Activated CD4-positive, alpha-beta T cell treated with anti-CD3 and anti-CD28 coated beads, Interleukin-2, amount 10 ng/mL, durations not matched to agents 7 days and 5 days (primary cell): Measurements from ENCODE around the gene CNTN5. TPM values are rescaled to one million over a fixed set of nuclear protein-coding genes. Genes with fewer than 3 reads are reported as not detected.

ENCODE experiments used
- CTCF ChIA-PET: fragments of 350-600 bp; sonication (Branson Sonifier 250); formaldehyde crosslinking; loops from one replicate; lab custom pipeline; 2021; ENCODE audit warnings: antibody characterized with exemption; lab: Charles Lee
- POLR2A ChIA-PET: fragments of 350-600 bp; sonication (Branson Sonifier 250); formaldehyde crosslinking; loops from one replicate; lab custom pipeline; 2021; ENCODE audit warnings: antibody characterized with exemption; lab: Charles Lee
- DNase-seq: peaks from one replicate; pipeline ENCODE4 v3.0.0-alpha.2; 2020
- H3K27ac Mint-ChIP-seq: one replicate; pipeline ENCODE4 v1.8.0; 2021; ENCODE audit warnings: mild to moderate bottlenecking, moderate library complexity, mixed read lengths
- H3K27me3 Mint-ChIP-seq: one replicate; pipeline ENCODE4 v1.8.0; 2021; ENCODE audit warnings: mixed read lengths
- H3K36me3 Mint-ChIP-seq: one replicate; pipeline ENCODE4 v1.8.0; 2021; ENCODE audit warnings: low read depth, mixed read lengths
- H3K4me1 Mint-ChIP-seq: one replicate; pipeline ENCODE4 v1.8.0; 2021; ENCODE audit warnings: mixed read lengths
- H3K4me3 Mint-ChIP-seq: one replicate; pipeline ENCODE4 v1.8.0; 2021; ENCODE audit warnings: mild to moderate bottlenecking, moderate library complexity, mixed read lengths
- H3K9me3 Mint-ChIP-seq: one replicate; pipeline ENCODE4 v1.8.0; 2021; ENCODE audit warnings: mixed read lengths
- total RNA-seq, 2 experiments: library from RNA; stranded (reverse); gene quantifications; one replicate each; pipeline ENCODE4 v1.2.3, GENCODE V29; 2021

CNTN5 gene
- total RNA-seq, 2 experiments from 2014 or later: not detected

GRCh38 chr11:100105255-100105981 is 1084.7 kb downstream of the CNTN5 start:
- ChIA-PET POLR2A (no interaction called here), CTCF (no interaction called here)
- no peak for DNase-seq
- Mint-ChIP-seq H3K4me1 (no peaks in the 10 kb centered on the region), H3K36me3 (no peaks in the 10 kb centered on the region), H3K4me3 (no peak overlapping the region), H3K9me3 (peaks cover 5% of the 10 kb centered on the region), H3K27me3 (no peaks in the 10 kb centered on the region), H3K27ac (no peak overlapping the region)

GRCh38 chr11:100105982-100106358 is 1085.2 kb downstream of the CNTN5 start:
- no peak for DNase-seq
- POLR2A ChIA-PET: no interaction called here
- Mint-ChIP-seq H3K4me3 (no peak overlapping the region), H3K27ac (no peak overlapping the region), H3K9me3 (peaks cover 4% of the 10 kb centered on the region), H3K36me3 (no peaks in the 10 kb centered on the region), H3K4me1 (no peaks in the 10 kb centered on the region), H3K27me3 (no peaks in the 10 kb centered on the region)
- CTCF ChIA-PET: no interaction called here

- Mint-ChIP-seq H3K4me3 (no peak overlapping the region), H3K4me1 (no peaks in the 10 kb centered on the region)
- CTCF ChIA-PET: no interaction called here
These were observed 1098.4 kb downstream of the CNTN5 start for GRCh38 chr11:100119176-100119575.

GRCh38 chr11:100133114-100133513 is 1112.4 kb downstream of the CNTN5 start:
- CTCF ChIA-PET: no interaction called here
- H3K9me3 Mint-ChIP-seq: peaks cover 4% of the 10 kb centered on the region
- no peaks in the 10 kb centered on the region for H3K36me3 Mint-ChIP-seq
- POLR2A ChIA-PET: no interaction called here
- H3K27me3 Mint-ChIP-seq: no peaks in the 10 kb centered on the region
- H3K4me3 Mint-ChIP-seq: no peak overlapping the region
- no peak for DNase-seq
- no peaks in the 10 kb centered on the region for H3K4me1 Mint-ChIP-seq
- H3K27ac Mint-ChIP-seq: no peak overlapping the region

More at GRCh38 chr11:100119176-100119575, 1098.4 kb downstream of the CNTN5 start:
- H3K9me3 Mint-ChIP-seq: peaks cover 3% of the 10 kb centered on the region
- POLR2A ChIA-PET: no interaction called here
- H3K27me3 Mint-ChIP-seq: no peaks in the 10 kb centered on the region
- H3K27ac Mint-ChIP-seq: no peak overlapping the region
- no peaks in the 10 kb centered on the region for H3K36me3 Mint-ChIP-seq
- DNase-seq: no peak

- H3K9me3 Mint-ChIP-seq: no peaks in the 10 kb centered on the region
- no peak overlapping the region for H3K4me3 Mint-ChIP-seq
- H3K27me3 Mint-ChIP-seq: no peaks in the 10 kb centered on the region
- H3K36me3 Mint-ChIP-seq: no peaks in the 10 kb centered on the region
- ChIA-PET POLR2A (no interaction called here), CTCF (no interaction called here)
- H3K4me1 Mint-ChIP-seq: no peaks in the 10 kb centered on the region
- no peak for DNase-seq
- no peak overlapping the region for H3K27ac Mint-ChIP-seq
These were observed 1120.5 kb downstream of the CNTN5 start for GRCh38 chr11:100141201-100141600.

GRCh38 chr11:100151944-100152343 is 1131.2 kb downstream of the CNTN5 start:
- ChIA-PET POLR2A (no interaction called here), CTCF (no interaction called here)
- no peak for DNase-seq
- Mint-ChIP-seq H3K27ac (no peak overlapping the region), H3K4me3 (no peak overlapping the region), H3K36me3 (no peaks in the 10 kb centered on the region), H3K4me1 (no peaks in the 10 kb centered on the region), H3K27me3 (no peaks in the 10 kb centered on the region), H3K9me3 (peaks cover 4% of the 10 kb centered on the region)

GRCh38 chr11:100152766-100153165 is 1132.0 kb downstream of the CNTN5 start:
- no peak overlapping the region for H3K27ac Mint-ChIP-seq
- peaks cover 4% of the 10 kb centered on the region for H3K9me3 Mint-ChIP-seq
- CTCF ChIA-PET: no interaction called here
- H3K27me3 Mint-ChIP-seq: no peaks in the 10 kb centered on the region
- H3K4me1 Mint-ChIP-seq: no peaks in the 10 kb centered on the region
- no peaks in the 10 kb centered on the region for H3K36me3 Mint-ChIP-seq
- no peak for DNase-seq
- POLR2A ChIA-PET: no interaction called here
- no peak overlapping the region for H3K4me3 Mint-ChIP-seq

- peaks cover 2% of the 10 kb centered on the region for H3K9me3 Mint-ChIP-seq
- ChIA-PET CTCF (interaction anchor here (0.5 kb wide), 1 partner anchor 46 kb away, joined by 3 read pairs; no protein-coding TSS in a partner anchor), POLR2A (no interaction called here)
- H3K4me3 Mint-ChIP-seq: no peak overlapping the region
- no peaks in the 10 kb centered on the region for H3K36me3 Mint-ChIP-seq
- no peak overlapping the region for H3K27ac Mint-ChIP-seq
- H3K27me3 Mint-ChIP-seq: no peaks in the 10 kb centered on the region
- no peaks in the 10 kb centered on the region for H3K4me1 Mint-ChIP-seq
- DNase-seq: no peak
These were observed 1142.7 kb downstream of the CNTN5 start for GRCh38 chr11:100163471-100163870.

- ChIA-PET POLR2A (no interaction called here), CTCF (no interaction called here)
These were observed 1154.1 kb downstream of the CNTN5 start for GRCh38 chr11:100174881-100175280.

GRCh38 chr11:100176456-100176855 is 1155.7 kb downstream of the CNTN5 start:
- DNase-seq: no peak
- H3K27ac Mint-ChIP-seq: no peak overlapping the region
- no peak overlapping the region for H3K4me3 Mint-ChIP-seq
- no peaks in the 10 kb centered on the region for H3K9me3 Mint-ChIP-seq
- H3K27me3 Mint-ChIP-seq: no peaks in the 10 kb centered on the region
- H3K4me1 Mint-ChIP-seq: no peaks in the 10 kb centered on the region
- ChIA-PET CTCF (no interaction called here), POLR2A (no interaction called here)
- H3K36me3 Mint-ChIP-seq: no peaks in the 10 kb centered on the region

More at GRCh38 chr11:100174881-100175280, 1154.1 kb downstream of the CNTN5 start:
- H3K4me1 Mint-ChIP-seq: no peaks in the 10 kb centered on the region
- H3K27me3 Mint-ChIP-seq: no peaks in the 10 kb centered on the region
- DNase-seq: no peak
- no peaks in the 10 kb centered on the region for H3K36me3 Mint-ChIP-seq
- H3K4me3 Mint-ChIP-seq: no peak overlapping the region
- H3K27ac Mint-ChIP-seq: no peak overlapping the region
- peaks cover 2% of the 10 kb centered on the region for H3K9me3 Mint-ChIP-seq

- no peak for DNase-seq
- ChIA-PET CTCF (no interaction called here), POLR2A (no interaction called here)
- Mint-ChIP-seq H3K9me3 (no peaks in the 10 kb centered on the region), H3K36me3 (no peaks in the 10 kb centered on the region), H3K27ac (no peak overlapping the region), H3K4me3 (no peak overlapping the region), H3K27me3 (no peaks in the 10 kb centered on the region), H3K4me1 (no peaks in the 10 kb centered on the region)
These were observed 1156.9 kb downstream of the CNTN5 start for GRCh38 chr11:100177651-100178050.

- no peak overlapping the region for H3K4me3 Mint-ChIP-seq
- H3K27ac Mint-ChIP-seq: no peak overlapping the region
- peaks cover 6% of the 10 kb centered on the region for H3K9me3 Mint-ChIP-seq
- ChIA-PET CTCF (no interaction called here), POLR2A (no interaction called here)
- H3K4me1 Mint-ChIP-seq: no peaks in the 10 kb centered on the region
- DNase-seq: no peak
- H3K27me3 Mint-ChIP-seq: no peaks in the 10 kb centered on the region
- H3K36me3 Mint-ChIP-seq: no peaks in the 10 kb centered on the region
These were observed 1161.6 kb downstream of the CNTN5 start for GRCh38 chr11:100182350-100182749.

- Mint-ChIP-seq H3K36me3 (no peaks in the 10 kb centered on the region), H3K27ac (no peak overlapping the region), H3K4me1 (no peaks in the 10 kb centered on the region), H3K9me3 (peaks cover 6% of the 10 kb centered on the region), H3K27me3 (no peaks in the 10 kb centered on the region), H3K4me3 (no peak overlapping the region)
- ChIA-PET POLR2A (no interaction called here), CTCF (no interaction called here)
- no peak for DNase-seq
These were observed 1162.2 kb downstream of the CNTN5 start for GRCh38 chr11:100182927-100183326.

GRCh38 chr11:100185588-100185987 is 1164.8 kb downstream of the CNTN5 start:
- H3K36me3 Mint-ChIP-seq: no peaks in the 10 kb centered on the region
- H3K9me3 Mint-ChIP-seq: peaks cover 9% of the 10 kb centered on the region
- POLR2A ChIA-PET: no interaction called here
- H3K4me1 Mint-ChIP-seq: no peaks in the 10 kb centered on the region
- H3K4me3 Mint-ChIP-seq: no peak overlapping the region
- no peak overlapping the region for H3K27ac Mint-ChIP-seq
- H3K27me3 Mint-ChIP-seq: no peaks in the 10 kb centered on the region
- CTCF ChIA-PET: no interaction called here
- DNase-seq: no peak
